NCI-H2107 treated with DMSO at 0.1 percent for 48 hours (cell line): ENCODE data around the gene CD37.

Experiments
- DNase-seq: peaks from one replicate; lab custom pipeline; 2025; ENCODE audit not compliant: unreplicated experiment; lab: John Stamatoyannopoulos, UW

CD37 gene

GRCh38 chr19:49344505-49345423 is 9.6 kb downstream of the CD37 start:
- DNase-seq = no peak

- DNase-seq = no peak
Observed at GRCh38 chr19:49347191-49347590, 12.0 kb downstream of the CD37 start.

- DNase-seq = no peak
Observed at GRCh38 chr19:49347835-49348234, 12.6 kb downstream of the CD37 start.

GRCh38 chr19:49348305-49349189 is 13.3 kb downstream of the CD37 start:
- DNase-seq = no peak

- no peak for DNase-seq
Observed at GRCh38 chr19:49349567-49349966, 14.4 kb downstream of the CD37 start.

GRCh38 chr19:49355909-49356353 is 20.7 kb downstream of the CD37 start:
- DNase-seq = no peak

- DNase-seq = no peak
Observed at GRCh38 chr19:49356382-49356781, 21.2 kb downstream of the CD37 start.

GRCh38 chr19:49357186-49357585 is 22.0 kb downstream of the CD37 start:
- no peak for DNase-seq

- no peak for DNase-seq
Observed at GRCh38 chr19:49359851-49360820, 24.9 kb downstream of the CD37 start.

GRCh38 chr19:49361438-49362047 is 26.3 kb downstream of the CD37 start:
- DNase-seq = no peak

GRCh38 chr19:49362048-49362928 is 27.1 kb downstream of the CD37 start, which contains the start of gene TEAD2:
Gene TEAD2 (minus strand): TSS chr19:49362416. CDS start chr19:49360075, 2,341 bp downstream.
- DNase-seq = no peak

GRCh38 chr19:49362929-49363267 is 27.7 kb downstream of the CD37 start:
- no peak for DNase-seq

GRCh38 chr19:49363268-49364082 is 28.3 kb downstream of the CD37 start, which contains the start of gene DKKL1:
Gene DKKL1 (plus strand): TSS chr19:49363877. CDS start chr19:49363999, 122 bp downstream.
- DNase-seq = no peak

GRCh38 chr19:49364083-49364737 is 29.0 kb downstream of the CD37 start:
- DNase-seq = no peak

- no peak for DNase-seq
Observed at GRCh38 chr19:49366110-49366509, 30.9 kb downstream of the CD37 start.

GRCh38 chr19:49368711-49369358 is 33.6 kb downstream of the CD37 start:
- no peak for DNase-seq

GRCh38 chr19:49371184-49371583 is 36.0 kb downstream of the CD37 start:
- no peak for DNase-seq
